SK-N-SH treated with all-trans-retinoic acid at 6 μM for 48 hours (cell line): ENCODE data around the gene ZMIZ1.
A peak's percentile ranks its signal among the peaks of the same experiment; 100 is the strongest.

Source experiments
- ATAC-seq: fragments of 200-7000 bp; cut with Tn5 transposase; 3 replicates; pipeline ENCODE4 v1.9.1; 2020; ENCODE audit warnings: mild to moderate bottlenecking, moderate library complexity
- ARNTL ChIP-seq: fragments of 450-650 bp; formaldehyde crosslinking; IDR thresholded peaks from 2 replicates; pipeline ENCODE4 v1.5.0; 2020; ENCODE audit warnings: low read depth, mild to moderate bottlenecking, moderate library complexity, borderline replicate concordance
- BACH2 ChIP-seq: fragments of 250-450 bp; sonication (Bioruptor Pico); IDR thresholded peaks from 2 replicates; pipeline ENCODE4 v1.9.0; 2021; ENCODE audit warnings: mild to moderate bottlenecking, borderline replicate concordance
- GLIS3 ChIP-seq: fragments of 250-450 bp; sonication (Bioruptor Pico); IDR thresholded peaks from 2 replicates; pipeline ENCODE4 v1.5.0; 2020; ENCODE audit warnings: mild to moderate bottlenecking, moderate library complexity
- ISL1 ChIP-seq: fragments of 250-450 bp; sonication (Bioruptor Pico); IDR thresholded peaks from 2 replicates; pipeline ENCODE4 v2.1.2; 2022; ENCODE audit warnings: mild to moderate bottlenecking, moderate library complexity
- OSR1 ChIP-seq: fragments of 250-450 bp; sonication (Bioruptor Pico); IDR thresholded peaks from 2 replicates; pipeline ENCODE4 v1.8.0; 2022; ENCODE audit warnings: moderate library complexity, mild to moderate bottlenecking, inconsistent platforms
- PATZ1 ChIP-seq: fragments of 250-450 bp; sonication (Bioruptor Pico); IDR thresholded peaks from 2 replicates; pipeline ENCODE4 v1.8.0; 2020; ENCODE audit warnings: mild to moderate bottlenecking, moderate library complexity, borderline replicate concordance
- PPARA ChIP-seq: fragments of 250-450 bp; sonication (Bioruptor Pico); IDR thresholded peaks from 2 replicates; pipeline ENCODE4 v1.5.0; 2020; ENCODE audit warnings: mild to moderate bottlenecking, borderline replicate concordance
- RARB ChIP-seq: fragments of 250-450 bp; sonication (Bioruptor Pico); IDR thresholded peaks from 2 replicates; pipeline ENCODE4 v1.8.0; 2021; ENCODE audit warnings: mild to moderate bottlenecking, moderate library complexity
- SNAI2 ChIP-seq: fragments of 250-450 bp; sonication (Bioruptor Pico); IDR thresholded peaks from 2 replicates; pipeline ENCODE4 v1.5.0; 2020; ENCODE audit warnings: mild to moderate bottlenecking, moderate library complexity
- TCF4 ChIP-seq: fragments of 250-450 bp; sonication (Bioruptor Pico); IDR thresholded peaks from 2 replicates; pipeline ENCODE4 v1.8.0; 2021; ENCODE audit warnings: mild to moderate bottlenecking, moderate library complexity, borderline replicate concordance
- TSHZ2 ChIP-seq: fragments of 250-450 bp; sonication (Bioruptor Pico); IDR thresholded peaks from 2 replicates; pipeline ENCODE4 v1.5.0; 2020; ENCODE audit warnings: mild to moderate bottlenecking, moderate library complexity
- ZC3H10 ChIP-seq: fragments of 250-450 bp; sonication (Bioruptor Pico); IDR thresholded peaks from 2 replicates; pipeline ENCODE4 v1.5.1; 2021; ENCODE audit warnings: mild to moderate bottlenecking, moderate library complexity
- ZFP30 ChIP-seq: fragments of 450-650 bp; formaldehyde crosslinking; IDR thresholded peaks from 2 replicates; pipeline ENCODE4 v1.5.0; 2022; ENCODE audit warnings: mild to moderate bottlenecking, moderate library complexity
- ZNF565 ChIP-seq: fragments of 450-650 bp; formaldehyde crosslinking; conservative IDR thresholded peaks from 2 replicates; pipeline ENCODE4 v1.5.0; 2020; ENCODE audit warnings: low read depth, mild to moderate bottlenecking, moderate library complexity
- ZNF70 ChIP-seq: fragments of 450-650 bp; formaldehyde crosslinking; IDR thresholded peaks from 2 replicates; pipeline ENCODE4 v1.5.0; 2020; ENCODE audit warnings: mild to moderate bottlenecking, moderate library complexity
- ZNF8 ChIP-seq: fragments of 450-650 bp; formaldehyde crosslinking; IDR thresholded peaks from 2 replicates; pipeline ENCODE4 v1.5.0; 2020; ENCODE audit warnings: mild to moderate bottlenecking, moderate library complexity
- TF ChIP-seq, protein P1 (sequence below): fragments of 250-450 bp; sonication (Bioruptor Pico); IDR thresholded peaks from 2 replicates; pipeline ENCODE4 v1.8.0; 2021; ENCODE audit warnings: low read depth, mild to moderate bottlenecking, moderate library complexity, borderline replicate concordance
- TF ChIP-seq, protein P2 (sequence below): fragments of 250-450 bp; sonication (Bioruptor Pico); IDR thresholded peaks from 2 replicates; pipeline ENCODE4 v1.5.1; 2021; ENCODE audit warnings: mild to moderate bottlenecking, moderate library complexity

ZMIZ1 gene

DNA sequence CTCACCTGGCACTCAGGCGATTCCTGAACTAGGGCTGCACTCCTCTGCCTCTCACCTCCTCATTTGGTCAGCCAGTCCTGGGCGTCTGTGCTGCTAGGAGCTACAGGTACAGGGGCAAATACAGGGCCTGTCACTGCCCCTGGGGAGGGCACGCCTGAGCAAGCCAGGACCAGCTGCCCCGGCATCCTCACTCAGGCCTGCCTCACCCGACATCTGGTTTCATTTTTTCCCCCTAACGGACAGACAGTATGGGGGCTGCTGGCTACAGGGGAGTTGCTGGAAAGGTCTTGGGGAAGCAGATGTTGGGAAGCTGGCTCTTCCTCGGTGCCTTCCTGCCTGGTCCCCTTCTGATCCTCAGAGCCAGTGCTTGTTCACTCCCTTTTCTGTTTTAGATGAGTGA, 201.2 kb downstream of the ZMIZ1 start:
- TF ChIP-seq TCF4 (CRISPR knock-in tag), result peak; percentile 27
- no peak for TF ChIP-seq ZNF70 (CRISPR knock-in tag)
- no peak for ATAC-seq

DNA sequence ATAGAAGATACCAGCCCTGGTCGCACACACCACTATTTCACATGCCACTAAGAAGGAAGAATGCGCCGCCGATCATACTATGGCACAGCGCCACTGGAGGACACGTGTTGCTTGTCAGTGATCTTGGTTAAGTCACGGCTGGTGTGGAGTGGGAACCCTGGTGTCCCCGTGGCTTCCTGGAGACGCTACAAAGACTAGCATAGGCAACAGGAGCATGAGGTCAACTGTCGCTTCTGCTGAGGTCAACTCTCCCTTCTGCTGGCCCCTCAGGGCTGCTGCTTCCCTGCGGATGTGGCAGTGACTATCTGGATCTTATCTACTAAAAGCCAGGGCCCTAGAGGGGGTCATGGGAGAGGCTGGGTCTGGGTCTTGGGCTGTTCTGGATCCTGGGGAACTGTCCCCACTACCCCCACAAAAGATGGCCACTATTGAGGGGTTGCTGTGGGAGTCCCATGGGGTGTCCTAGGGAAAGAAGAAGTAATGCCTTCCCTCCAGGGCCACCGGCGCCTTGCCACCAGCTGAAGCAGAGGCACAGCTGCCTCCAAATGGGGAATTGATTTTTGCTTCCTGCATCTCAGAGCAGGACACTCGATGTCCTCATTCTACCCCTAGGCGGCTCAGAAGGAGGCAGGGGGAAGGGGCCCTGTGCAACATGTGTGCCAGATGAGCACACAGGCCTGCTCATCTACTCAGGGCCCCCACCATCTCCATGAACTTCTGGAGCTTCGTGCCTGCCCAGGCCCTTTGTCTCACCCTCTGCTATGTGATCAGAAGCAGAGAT, 201.9 kb downstream of the ZMIZ1 start:
- ATAC-seq, result no peak
- no peak for TF ChIP-seq TSHZ2 (CRISPR knock-in tag)
- TF ChIP-seq ZNF70 (CRISPR knock-in tag), result peak; percentile 35; the same call in 1 of the 2 replicates
- TF ChIP-seq TCF4 (CRISPR knock-in tag), result peak; percentile 59; the same call in 1 of the 2 replicates
- TF ChIP-seq, protein P1, sequence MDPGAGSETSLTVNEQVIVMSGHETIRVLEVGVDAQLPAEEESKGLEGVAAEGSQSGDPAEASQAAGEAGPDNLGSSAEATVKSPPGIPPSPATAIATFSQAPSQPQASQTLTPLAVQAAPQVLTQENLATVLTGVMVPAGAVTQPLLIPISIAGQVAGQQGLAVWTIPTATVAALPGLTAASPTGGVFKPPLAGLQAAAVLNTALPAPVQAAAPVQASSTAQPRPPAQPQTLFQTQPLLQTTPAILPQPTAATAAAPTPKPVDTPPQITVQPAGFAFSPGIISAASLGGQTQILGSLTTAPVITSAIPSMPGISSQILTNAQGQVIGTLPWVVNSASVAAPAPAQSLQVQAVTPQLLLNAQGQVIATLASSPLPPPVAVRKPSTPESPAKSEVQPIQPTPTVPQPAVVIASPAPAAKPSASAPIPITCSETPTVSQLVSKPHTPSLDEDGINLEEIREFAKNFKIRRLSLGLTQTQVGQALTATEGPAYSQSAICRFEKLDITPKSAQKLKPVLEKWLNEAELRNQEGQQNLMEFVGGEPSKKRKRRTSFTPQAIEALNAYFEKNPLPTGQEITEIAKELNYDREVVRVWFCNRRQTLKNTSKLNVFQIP (CRISPR knock-in tag), result no peak
- no peak for TF ChIP-seq OSR1
- no peak for TF ChIP-seq GLIS3 (CRISPR knock-in tag)
- no peak for TF ChIP-seq ISL1 (CRISPR knock-in tag)
- TF ChIP-seq ZNF8 (CRISPR knock-in tag), result no peak
- no peak for TF ChIP-seq BACH2 (CRISPR knock-in tag)

DNA sequence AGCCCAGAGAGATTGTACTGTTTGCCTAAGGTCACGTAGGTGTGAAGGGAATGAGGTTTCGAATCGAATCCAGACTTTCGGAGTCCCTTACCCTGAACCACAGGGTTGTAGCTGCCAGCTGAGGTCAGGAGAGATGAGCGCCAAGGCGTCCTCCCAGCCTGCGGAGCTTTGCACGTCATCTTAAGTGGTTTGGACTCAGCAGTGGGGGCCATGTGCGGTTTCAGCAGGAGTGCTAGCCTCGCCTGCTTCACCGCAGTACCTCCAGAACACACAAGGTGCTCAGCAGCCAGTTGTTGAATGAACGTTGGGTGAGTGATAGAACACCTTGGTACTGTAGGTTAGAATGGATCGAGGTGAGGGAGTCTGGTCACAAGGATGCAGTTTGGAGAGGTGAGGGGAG, 203.6 kb downstream of the ZMIZ1 start:
- TF ChIP-seq BACH2 (CRISPR knock-in tag), result no peak
- no peak for TF ChIP-seq RARB (CRISPR knock-in tag)
- no peak for TF ChIP-seq GLIS3 (CRISPR knock-in tag)
- no peak for TF ChIP-seq SNAI2 (CRISPR knock-in tag)
- no peak for TF ChIP-seq ARNTL (CRISPR knock-in tag)
- TF ChIP-seq TSHZ2 (CRISPR knock-in tag), result no peak
- TF ChIP-seq ZNF565, result 0 out of 2 replicates have a peak, but pooled peaks have one; percentile 23
- TF ChIP-seq, all 23 proteins: peak for 1
- no peak for ATAC-seq

GRCh38 chr10:79273604-79274003, 204.8 kb downstream of the ZMIZ1 start:
- no peak for TF ChIP-seq PPARA (CRISPR knock-in tag)
- no peak for TF ChIP-seq GLIS3 (CRISPR knock-in tag)
- no peak for TF ChIP-seq TSHZ2 (CRISPR knock-in tag)
- no peak for TF ChIP-seq ZFP30 (CRISPR knock-in tag)
- TF ChIP-seq PATZ1 (CRISPR knock-in tag), result no peak
- TF ChIP-seq ZNF8 (CRISPR knock-in tag), result no peak
- no peak for TF ChIP-seq ZC3H10
- TF ChIP-seq, protein P2, sequence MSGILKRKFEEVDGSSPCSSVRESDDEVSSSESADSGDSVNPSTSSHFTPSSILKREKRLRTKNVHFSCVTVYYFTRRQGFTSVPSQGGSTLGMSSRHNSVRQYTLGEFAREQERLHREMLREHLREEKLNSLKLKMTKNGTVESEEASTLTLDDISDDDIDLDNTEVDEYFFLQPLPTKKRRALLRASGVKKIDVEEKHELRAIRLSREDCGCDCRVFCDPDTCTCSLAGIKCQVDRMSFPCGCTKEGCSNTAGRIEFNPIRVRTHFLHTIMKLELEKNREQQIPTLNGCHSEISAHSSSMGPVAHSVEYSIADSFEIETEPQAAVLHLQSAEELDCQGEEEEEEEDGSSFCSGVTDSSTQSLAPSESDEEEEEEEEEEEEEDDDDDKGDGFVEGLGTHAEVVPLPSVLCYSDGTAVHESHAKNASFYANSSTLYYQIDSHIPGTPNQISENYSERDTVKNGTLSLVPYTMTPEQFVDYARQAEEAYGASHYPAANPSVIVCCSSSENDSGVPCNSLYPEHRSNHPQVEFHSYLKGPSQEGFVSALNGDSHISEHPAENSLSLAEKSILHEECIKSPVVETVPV (CRISPR knock-in tag), result no peak
- TF ChIP-seq ARNTL (CRISPR knock-in tag), result no peak
- TF ChIP-seq, all 23 proteins: peak for 0
- ATAC-seq, result no peak
